SH-SY5Y (cell line): Measurements from ENCODE around the gene CDK4.

Experiments
- GATA2 ChIP-seq: IDR thresholded peaks from 2 replicates; pipeline ENCODE4 v1.6.1; 2011; ENCODE audit warnings: mild to moderate bottlenecking, low read depth, low read length
- GATA3 ChIP-seq: IDR thresholded peaks from 2 replicates; pipeline ENCODE4 v1.6.1; 2011; ENCODE audit warnings: low read depth, mild to moderate bottlenecking, low read length, moderate library complexity

GRCh38 chr12:57732270-57732669 is 19.8 kb downstream of the CDK4 start:
- no peak for TF ChIP-seq GATA2
- TF ChIP-seq GATA3 = no peak
